HG03196 (cell line): ENCODE results near the gene PRXL2B.

Experiments used
- ATAC-seq: cut with Tn5 transposase; IDR thresholded peaks from one replicate; pipeline ENCODE4 v1.9.1; 2021; ENCODE audit not compliant: unreplicated experiment

PRXL2B gene

DNA sequence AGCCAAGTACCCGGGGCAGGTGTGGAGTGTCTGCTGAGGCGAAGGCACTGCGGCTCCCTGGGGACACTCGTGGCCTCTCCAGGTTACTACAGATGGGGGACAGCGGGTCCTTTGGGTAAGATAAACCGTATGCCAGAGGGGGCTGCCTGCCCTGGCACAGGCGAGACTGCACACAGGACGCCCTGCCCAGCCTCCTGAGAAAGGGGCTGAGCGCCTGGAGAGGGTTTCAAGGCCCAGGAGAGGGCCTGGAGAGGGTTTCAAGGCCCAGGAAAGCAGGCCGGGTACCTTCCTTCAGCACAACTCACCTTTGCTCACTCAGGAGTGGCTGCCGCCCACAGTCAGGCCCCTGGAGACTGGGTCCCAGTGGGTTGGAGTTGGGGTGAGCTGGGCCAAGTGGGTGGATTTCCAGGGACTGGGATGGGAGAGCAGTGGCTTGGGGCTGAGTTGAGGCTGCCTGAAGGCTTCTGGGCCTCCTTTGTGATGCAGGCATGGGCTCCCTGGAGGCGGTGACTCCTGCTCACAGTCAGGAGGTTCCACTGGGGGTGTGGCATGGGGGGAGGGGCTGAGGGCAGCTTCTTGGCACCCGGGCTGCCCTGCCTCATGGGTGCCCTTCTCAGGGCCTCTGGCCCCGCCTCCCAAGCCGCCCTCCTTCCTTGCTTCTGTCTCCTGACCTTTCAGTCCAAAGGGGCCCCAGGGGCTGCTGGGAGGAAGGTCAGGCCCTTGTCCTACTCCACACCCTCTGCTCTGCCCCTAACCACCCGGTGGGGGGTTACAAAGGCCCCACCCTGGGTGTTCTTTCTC, 46.2 kb downstream of the PRXL2B start, which contains the start of gene MMEL1:
Gene MMEL1 (minus strand): TSS at position 456 of the 801 bp plus-strand sequence. CDS start 3,532 bp downstream, outside the sequence.
- no peak for ATAC-seq

GRCh38 chr1:2633366-2633935, 46.9 kb downstream of the PRXL2B start:
- ATAC-seq = no peak

GRCh38 chr1:2633936-2634491, 47.4 kb downstream of the PRXL2B start:
- ATAC-seq = no peak

- no peak for ATAC-seq
These were observed 48.9 kb downstream of the PRXL2B start for GRCh38 chr1:2635361-2636010.

DNA sequence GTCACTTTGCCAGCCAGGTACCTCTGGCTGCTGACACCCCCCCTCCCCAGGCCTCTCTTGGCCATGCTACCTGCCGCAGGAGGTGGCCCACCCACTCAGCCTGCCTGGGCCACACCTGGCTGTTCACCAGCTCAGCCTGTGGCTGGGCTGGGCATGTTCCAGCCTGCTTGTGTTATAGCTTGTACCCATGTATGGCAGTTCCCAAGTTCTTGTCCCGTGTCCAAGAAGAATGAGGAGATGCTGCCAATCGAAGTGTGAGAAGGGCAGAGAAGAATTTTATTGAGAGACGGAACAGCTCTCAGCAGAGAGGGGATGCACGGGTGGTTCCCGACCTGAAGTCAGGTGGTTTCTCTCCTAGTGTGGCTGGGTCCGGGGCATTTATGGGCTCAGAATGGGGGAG, 50.2 kb downstream of the PRXL2B start:
- ATAC-seq = no peak

- no peak for ATAC-seq
These were observed 51.0 kb downstream of the PRXL2B start for GRCh38 chr1:2637442-2638145.

DNA sequence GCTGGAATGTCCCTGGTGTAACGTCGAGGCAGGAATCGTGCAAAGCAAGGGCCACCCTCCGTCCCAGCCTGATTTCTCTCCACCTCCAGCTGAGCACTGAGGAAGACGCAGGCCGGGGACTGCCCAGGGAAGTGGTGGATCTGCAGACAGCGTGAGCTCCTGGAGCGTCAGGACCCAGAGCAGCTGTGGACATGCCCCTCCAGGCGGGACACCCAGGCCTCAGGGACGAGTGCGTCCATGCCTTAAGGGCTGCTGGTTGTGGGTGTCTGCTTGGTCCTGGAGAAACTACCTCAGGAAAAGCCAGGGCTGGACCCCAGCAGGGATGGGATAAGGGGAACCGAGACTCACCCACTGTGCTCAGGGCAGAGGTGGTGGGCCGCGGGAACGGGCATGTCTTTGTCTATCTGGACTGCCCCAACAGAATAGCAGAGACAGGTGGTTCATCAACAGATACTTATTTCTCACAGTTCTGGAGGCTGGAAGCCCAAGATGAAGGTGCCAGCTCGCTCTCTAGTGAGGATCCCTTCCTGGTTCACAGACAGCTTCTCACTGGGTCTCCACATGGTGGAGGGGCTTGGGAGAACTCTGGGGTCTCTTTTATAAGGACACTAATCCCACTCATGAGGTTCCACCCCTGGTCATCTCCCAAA, 52.0 kb downstream of the PRXL2B start:
- no peak for ATAC-seq

DNA sequence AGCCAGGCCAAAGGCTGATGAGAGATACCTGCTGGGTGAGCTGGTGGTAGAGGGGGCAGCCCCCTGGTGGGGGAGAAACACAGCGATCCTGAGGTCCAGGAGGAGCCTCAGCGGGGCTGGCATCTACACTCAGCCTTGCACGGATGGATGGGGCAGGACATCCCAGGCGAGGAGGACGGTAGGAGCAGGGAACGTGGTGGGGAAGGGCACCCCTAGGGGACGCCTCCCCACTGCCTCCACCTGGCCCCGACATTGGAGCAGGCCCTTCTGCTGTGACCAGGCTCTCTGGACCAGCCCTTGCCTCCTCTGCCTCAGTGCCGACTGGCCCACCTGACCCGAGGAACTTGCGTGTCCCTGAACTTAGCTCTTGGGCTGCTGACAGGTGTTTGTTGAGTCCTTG, 52.6 kb downstream of the PRXL2B start:
- no peak for ATAC-seq

DNA sequence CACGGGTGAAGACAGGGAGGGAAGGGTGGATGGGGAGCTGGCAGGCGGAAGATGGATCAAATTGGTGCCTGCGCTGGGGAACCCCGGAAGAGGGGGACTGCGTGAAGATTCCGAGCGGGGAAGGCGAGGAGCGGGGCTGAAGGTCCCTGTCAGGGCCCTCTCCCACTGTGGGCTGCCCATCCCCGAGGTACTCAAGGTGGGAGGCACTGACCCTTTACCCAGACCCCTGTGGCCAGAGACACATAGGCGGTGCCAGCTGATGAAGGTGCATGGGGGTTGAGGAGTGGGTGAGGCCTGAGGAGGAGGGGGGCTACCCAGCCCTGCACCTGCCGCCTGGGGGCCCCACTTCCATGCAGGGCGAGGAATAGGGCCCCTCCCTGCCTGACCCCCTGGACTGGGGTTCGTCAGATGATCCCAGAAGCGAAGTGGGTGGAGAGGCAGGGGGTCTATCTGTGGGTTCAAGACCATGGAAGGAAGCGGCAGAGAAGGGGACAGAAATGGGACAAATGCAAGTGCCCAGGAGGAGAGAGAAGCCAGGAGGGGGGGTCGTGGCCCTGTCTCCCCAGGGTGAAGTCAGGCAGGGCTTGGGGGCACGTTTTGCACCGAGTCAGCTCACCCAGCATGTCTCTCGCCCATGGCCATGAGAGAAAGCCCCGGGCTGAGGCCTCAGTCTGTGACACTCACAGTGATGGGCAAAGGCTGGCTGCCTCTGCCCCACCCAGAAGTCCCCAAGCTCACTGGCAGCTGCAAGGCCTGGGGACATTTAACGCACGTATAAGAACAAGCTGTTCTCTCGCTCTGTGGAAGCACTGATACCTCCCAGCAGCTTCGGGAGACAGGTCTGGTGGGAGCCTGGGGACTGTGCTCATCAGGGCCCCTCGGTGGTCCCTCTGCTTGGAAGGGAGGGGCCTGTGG, 53.3 kb downstream of the PRXL2B start:
- ATAC-seq = no peak

DNA sequence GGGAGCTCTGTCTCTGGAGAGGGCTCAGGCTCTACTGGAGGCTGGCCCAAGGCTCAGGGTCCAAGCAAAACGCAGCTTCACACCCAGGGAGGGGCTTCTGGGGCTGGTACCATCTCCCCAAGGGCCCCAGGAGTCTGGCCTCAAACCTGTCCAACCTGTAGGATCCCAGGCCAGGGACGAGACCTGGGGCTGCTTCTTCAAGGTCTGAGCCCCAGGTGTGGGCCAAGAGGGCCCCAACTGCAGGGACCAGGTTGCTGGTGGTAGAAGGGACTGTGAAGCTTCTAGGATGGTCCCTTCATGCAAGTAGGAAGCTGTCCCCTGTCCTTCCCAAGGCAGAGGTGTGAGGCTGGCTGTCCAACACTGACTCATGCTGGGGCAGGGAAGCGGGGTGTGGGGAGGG, 54.0 kb downstream of the PRXL2B start:
- no peak for ATAC-seq
